SU-DHL-6 (cell line): Measurements from ENCODE around the gene TM4SF18.

Experiments used
- H2AFZ ChIP-seq: fragments of 200-600 bp; sonication (generic); 2 replicates; pipeline ENCODE4 v1.6.1; 2014; ENCODE audit warnings: low read depth, mild to moderate bottlenecking, moderate library complexity, mixed read lengths, antibody characterized with exemption, low read length; ENCODE audit not compliant: severe bottlenecking
- H3F3A ChIP-seq: fragments of 200-600 bp; shearing (Covaris generic); 2 replicates; pipeline ENCODE4 v1.6.0; 2016; ENCODE audit warnings: antibody characterized with exemption, mild to moderate bottlenecking; ENCODE audit not compliant: insufficient read depth
- H3K27ac ChIP-seq: fragments of 200-600 bp; sonication (generic); 2 replicates; pipeline ENCODE4 v1.5.1; 2016; ENCODE audit warnings: low read depth, mild to moderate bottlenecking, low read length, moderate library complexity, mixed read lengths
- H3K27me3 ChIP-seq: fragments of 200-600 bp; sonication (generic), shearing (Covaris generic); 2 replicates; pipeline ENCODE4 v1.6.0; 2014; ENCODE audit warnings: mild to moderate bottlenecking, low read length
- H3K36me3 ChIP-seq: fragments of 200-600 bp; sonication (generic); 2 replicates; pipeline ENCODE4 v1.6.1; 2014; ENCODE audit warnings: mild to moderate bottlenecking, low read length, mixed read lengths
- H3K4me2 ChIP-seq: fragments of 300-600, 200-600 bp; shearing (Covaris generic), sonication (generic); 2 replicates; pipeline ENCODE4 v1.6.0; 2014; ENCODE audit warnings: low read length, low read depth, mild to moderate bottlenecking; ENCODE audit not compliant: poor library complexity, severe bottlenecking
- H3K4me3 ChIP-seq: fragments of 200-600 bp; sonication (generic); 2 replicates; pipeline ENCODE4 v1.5.1; 2014; ENCODE audit warnings: antibody characterized with exemption, low read length, mild to moderate bottlenecking, mixed read lengths; ENCODE audit not compliant: insufficient read depth, poor library complexity, severe bottlenecking
- H3K79me2 ChIP-seq: fragments of 200-600 bp; sonication (generic); 2 replicates; pipeline ENCODE4 v1.6.1; 2014; ENCODE audit warnings: mild to moderate bottlenecking, low read length, moderate library complexity; ENCODE audit not compliant: insufficient read depth
- H3K9ac ChIP-seq: fragments of 200-600 bp; sonication (generic); 2 replicates; pipeline ENCODE4 v1.7.0; 2014; ENCODE audit warnings: mild to moderate bottlenecking, low read length
- H3K9me2 ChIP-seq: fragments of 200-600 bp; sonication (generic); replicated peaks from 2 replicates; pipeline ENCODE4 v1.6.1; 2014; ENCODE audit warnings: low read length; ENCODE audit not compliant: insufficient read depth
- H3K9me3 ChIP-seq: fragments of 200-600 bp; sonication (generic); 2 replicates; pipeline ENCODE4 v1.6.1; 2014; ENCODE audit warnings: low read length, mixed read lengths; ENCODE audit not compliant: insufficient read depth
- H4K20me1 ChIP-seq: fragments of 200-600 bp; sonication (generic); 2 replicates; pipeline ENCODE4 v1.6.1; 2014; ENCODE audit warnings: low read depth, mild to moderate bottlenecking, antibody characterized with exemption, low read length, moderate library complexity, mixed read lengths
- EZH2phosphoT487 ChIP-seq: fragments of 200-600 bp; sonication (generic), shearing (Covaris generic); conservative IDR thresholded peaks from 2 replicates; pipeline ENCODE4 v1.6.1; 2018; ENCODE audit warnings: mild to moderate bottlenecking, antibody characterized with exemption, low read length, moderate library complexity, mixed read lengths
- TF ChIP-seq, protein P1 (sequence below): fragments of 200-600 bp; sonication (generic); IDR thresholded peaks from one replicate; pipeline ENCODE4 v1.5.1; 2017; ENCODE audit warnings: antibody characterized with exemption, mild to moderate bottlenecking, low read length, moderate library complexity; ENCODE audit not compliant: insufficient read depth, poor library complexity, severe bottlenecking

The TM4SF18 gene

DNA sequence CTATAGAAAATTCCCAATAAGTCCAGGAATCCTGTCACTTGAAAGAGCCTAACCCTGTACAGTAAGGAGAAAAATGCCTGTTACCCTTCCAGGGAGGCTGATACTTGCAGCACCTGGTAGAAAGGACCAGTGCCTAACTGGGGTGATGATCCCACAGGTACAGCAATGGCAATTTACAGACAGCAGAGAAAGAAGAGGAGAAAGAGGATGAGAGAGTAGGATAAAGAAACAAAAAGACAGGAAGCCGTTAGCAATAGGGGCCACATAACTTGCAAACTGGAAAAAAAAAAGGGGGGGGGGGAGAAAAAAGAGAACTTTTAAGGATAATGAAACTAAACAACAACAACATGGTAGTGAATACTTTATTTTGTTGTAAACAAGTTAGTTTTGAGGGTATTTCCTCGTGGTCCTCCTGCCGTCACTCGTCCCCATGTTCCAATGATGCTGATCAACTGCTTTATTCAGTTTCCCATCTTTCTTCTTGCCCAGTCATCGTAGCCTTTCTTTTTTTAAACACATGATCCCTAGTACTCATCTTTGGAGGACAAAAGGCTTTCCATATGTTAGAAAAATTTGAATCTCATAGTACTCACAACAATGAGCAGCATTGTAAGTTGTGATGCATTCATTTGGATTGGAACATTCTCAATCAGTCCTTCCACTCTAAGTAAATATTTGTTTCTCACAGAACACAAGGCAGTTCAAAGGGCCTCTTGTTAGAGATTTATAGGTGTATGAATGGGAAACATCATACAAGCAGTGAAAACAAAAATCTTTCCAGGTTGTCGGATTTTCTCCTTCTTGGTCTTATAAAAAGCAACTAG lies 35.5 kb upstream of the TM4SF18 start:
- no peak overlapping the region for H3K9ac ChIP-seq
- H3K27me3 ChIP-seq = no peaks in the 10 kb centered on the region
- no peaks in the 10 kb centered on the region for H4K20me1 ChIP-seq
- H3K9me3 ChIP-seq = no peaks in the 10 kb centered on the region
- H3K36me3 ChIP-seq = no peaks in the 10 kb centered on the region
- no peaks in the 10 kb centered on the region for H3K9me2 ChIP-seq
- no peaks in the 10 kb centered on the region for H3K79me2 ChIP-seq
- H2AFZ ChIP-seq = no peak overlapping the region
- H3K4me2 ChIP-seq = no peak overlapping the region
- no peaks in the 10 kb centered on the region for H3F3A ChIP-seq
- TF ChIP-seq, protein P1, sequence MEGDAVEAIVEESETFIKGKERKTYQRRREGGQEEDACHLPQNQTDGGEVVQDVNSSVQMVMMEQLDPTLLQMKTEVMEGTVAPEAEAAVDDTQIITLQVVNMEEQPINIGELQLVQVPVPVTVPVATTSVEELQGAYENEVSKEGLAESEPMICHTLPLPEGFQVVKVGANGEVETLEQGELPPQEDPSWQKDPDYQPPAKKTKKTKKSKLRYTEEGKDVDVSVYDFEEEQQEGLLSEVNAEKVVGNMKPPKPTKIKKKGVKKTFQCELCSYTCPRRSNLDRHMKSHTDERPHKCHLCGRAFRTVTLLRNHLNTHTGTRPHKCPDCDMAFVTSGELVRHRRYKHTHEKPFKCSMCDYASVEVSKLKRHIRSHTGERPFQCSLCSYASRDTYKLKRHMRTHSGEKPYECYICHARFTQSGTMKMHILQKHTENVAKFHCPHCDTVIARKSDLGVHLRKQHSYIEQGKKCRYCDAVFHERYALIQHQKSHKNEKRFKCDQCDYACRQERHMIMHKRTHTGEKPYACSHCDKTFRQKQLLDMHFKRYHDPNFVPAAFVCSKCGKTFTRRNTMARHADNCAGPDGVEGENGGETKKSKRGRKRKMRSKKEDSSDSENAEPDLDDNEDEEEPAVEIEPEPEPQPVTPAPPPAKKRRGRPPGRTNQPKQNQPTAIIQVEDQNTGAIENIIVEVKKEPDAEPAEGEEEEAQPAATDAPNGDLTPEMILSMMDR = no peak
- TF ChIP-seq EZH2phosphoT487 = no peak
- no peak overlapping the region for H3K4me3 ChIP-seq
- no peak overlapping the region for H3K27ac ChIP-seq

DNA sequence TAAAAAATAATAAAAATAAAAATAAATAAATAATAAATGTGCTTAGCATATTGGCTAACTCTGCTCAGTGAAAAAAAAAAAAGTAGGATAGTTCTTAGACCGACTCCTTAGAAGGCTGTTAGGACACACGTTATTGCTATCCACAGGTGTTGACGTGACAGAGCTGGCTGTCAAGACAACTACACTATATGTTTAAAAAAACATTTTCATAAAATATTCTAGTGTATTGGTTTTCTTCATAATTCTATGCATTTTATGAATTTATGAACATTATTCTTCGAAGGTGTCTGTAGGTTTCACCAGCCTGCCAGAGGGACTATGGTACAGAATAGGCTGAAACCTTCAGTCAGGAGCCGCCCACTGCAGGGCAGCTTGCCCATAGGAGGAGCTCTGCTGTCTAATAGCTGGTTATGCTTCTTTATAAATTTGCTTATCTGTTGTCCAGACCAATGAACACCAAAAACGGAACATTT lies 34.8 kb upstream of the TM4SF18 start:
- H3F3A ChIP-seq = no peaks in the 10 kb centered on the region
- no peaks in the 10 kb centered on the region for H3K27me3 ChIP-seq
- no peak overlapping the region for H2AFZ ChIP-seq
- H3K27ac ChIP-seq = no peak overlapping the region
- no peaks in the 10 kb centered on the region for H3K9me3 ChIP-seq
- H3K79me2 ChIP-seq = no peaks in the 10 kb centered on the region
- TF ChIP-seq EZH2phosphoT487 = no peak
- TF ChIP-seq, protein P1 = no peak
- no peak overlapping the region for H3K9ac ChIP-seq
- no peaks in the 10 kb centered on the region for H4K20me1 ChIP-seq
- no peaks in the 10 kb centered on the region for H3K9me2 ChIP-seq
- H3K36me3 ChIP-seq = no peaks in the 10 kb centered on the region
- no peak overlapping the region for H3K4me2 ChIP-seq
- no peak overlapping the region for H3K4me3 ChIP-seq

DNA sequence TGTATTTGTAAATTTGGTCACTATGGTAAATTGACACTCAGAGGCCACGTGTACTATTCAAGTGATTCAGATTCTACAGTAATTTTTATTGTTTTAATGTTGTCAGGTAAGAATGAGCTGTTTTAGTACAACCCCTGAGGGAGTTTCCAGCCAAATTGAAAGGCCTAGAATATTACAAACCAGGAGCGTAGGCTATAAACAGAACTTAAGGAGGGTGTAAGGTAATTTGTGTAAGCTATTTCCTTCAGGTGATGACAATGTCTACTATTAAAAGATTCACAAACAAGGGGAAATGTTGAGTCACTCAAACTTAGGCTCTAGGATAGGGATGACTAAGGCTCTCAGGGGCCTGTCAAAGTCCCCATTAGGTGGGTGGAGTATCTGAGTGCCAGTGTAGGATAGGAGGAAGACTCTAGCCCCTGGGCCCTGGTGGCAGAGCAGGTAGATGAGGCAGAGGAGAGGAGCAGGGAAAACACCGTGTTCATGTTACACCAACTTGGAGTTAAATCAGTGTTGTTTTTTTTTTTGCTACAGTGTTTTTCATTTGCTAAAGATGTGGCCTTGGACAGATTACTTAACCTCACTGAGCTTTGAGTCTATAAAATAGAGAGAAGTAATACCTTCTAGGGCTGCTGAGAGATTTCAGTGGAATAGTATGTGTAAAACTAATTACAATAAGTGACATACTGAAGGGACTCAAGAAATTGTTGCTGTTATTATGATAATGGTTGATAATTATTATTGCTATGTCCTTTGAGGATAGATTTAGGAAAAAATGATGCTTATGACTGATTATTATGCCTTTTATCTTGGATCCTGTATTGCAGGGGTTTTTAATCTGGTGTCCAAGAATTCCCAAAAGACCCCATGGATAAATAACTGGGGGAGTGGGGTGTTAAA lies 33.8 kb upstream of the TM4SF18 start:
- no peaks in the 10 kb centered on the region for H4K20me1 ChIP-seq
- H3K4me2 ChIP-seq = no peak overlapping the region
- H3K9me3 ChIP-seq = no peaks in the 10 kb centered on the region
- H3K9ac ChIP-seq = no peak overlapping the region
- H3K36me3 ChIP-seq = no peaks in the 10 kb centered on the region
- H3K9me2 ChIP-seq = no peaks in the 10 kb centered on the region
- no peak overlapping the region for H3K4me3 ChIP-seq
- no peak overlapping the region for H3K27ac ChIP-seq
- no peaks in the 10 kb centered on the region for H3K79me2 ChIP-seq
- no peaks in the 10 kb centered on the region for H3F3A ChIP-seq
- no peak overlapping the region for H2AFZ ChIP-seq
- H3K27me3 ChIP-seq = no peaks in the 10 kb centered on the region
- no peak for TF ChIP-seq EZH2phosphoT487
- TF ChIP-seq, protein P1 = no peak
